Upper lobe of right lung (tissue), 1 donor: ENCODE measurements around the gene SPPL2B. TPM values are rescaled to one million over a fixed set of nuclear protein-coding genes. Genes with fewer than 3 reads are reported as not detected.

Experiments used
- ATAC-seq: fragments of 200-7000 bp; cut with Tn5 transposase; one replicate; pipeline ENCODE4 v1.9.1; 2020; ENCODE audit warnings: mild to moderate bottlenecking, moderate library complexity
- DNase-seq: peaks from one replicate; pipeline ENCODE4 v3.0.0-alpha.2; 2020
- H3K27ac ChIP-seq: fragments of 200-600 bp; one replicate; pipeline ENCODE4 v1.8.0; 2022
- H3K27me3 ChIP-seq: fragments of 200-600 bp; one replicate; pipeline ENCODE4 v1.8.0; 2022; ENCODE audit warnings: mild to moderate bottlenecking
- H3K36me3 ChIP-seq: fragments of 200-600 bp; one replicate; pipeline ENCODE4 v1.8.0; 2022
- H3K4me1 ChIP-seq: fragments of 200-600 bp; one replicate; pipeline ENCODE4 v1.8.0; 2022
- H3K4me3 ChIP-seq: fragments of 200-600 bp; one replicate; pipeline ENCODE4 v1.8.0; 2022; ENCODE audit warnings: mild to moderate bottlenecking
- H3K9me3 ChIP-seq: fragments of 200-600 bp; one replicate; pipeline ENCODE4 v1.8.0; 2022
- intact Hi-C: fragments of 100-400 bp; cut with DNase I; formaldehyde crosslinking; loops from one replicate; pipeline ENCODE4 v1.11.0; 2022
- total RNA-seq: library from RNA; stranded (reverse); fragmentation: NEBNext Ultra II Directional; extraction: Animal tissue kit (Norgen Biotek cat#: 25700); gene quantifications from one replicate; pipeline ENCODE4 v1.2.1, GENCODE V29; 2021
- TF ChIP-seq, protein P1 (sequence below): fragments of 200-600 bp; IDR thresholded peaks from one replicate; pipeline ENCODE4 v1.8.0; 2022; ENCODE audit warnings: antibody characterized with exemption
- donor health status: DM: no; HTN: yes; CAD: no; lungs with severe emphysema.

The SPPL2B gene
- total RNA-seq, 1 donor from 2014 or later, result 50.9 TPM

DNA sequence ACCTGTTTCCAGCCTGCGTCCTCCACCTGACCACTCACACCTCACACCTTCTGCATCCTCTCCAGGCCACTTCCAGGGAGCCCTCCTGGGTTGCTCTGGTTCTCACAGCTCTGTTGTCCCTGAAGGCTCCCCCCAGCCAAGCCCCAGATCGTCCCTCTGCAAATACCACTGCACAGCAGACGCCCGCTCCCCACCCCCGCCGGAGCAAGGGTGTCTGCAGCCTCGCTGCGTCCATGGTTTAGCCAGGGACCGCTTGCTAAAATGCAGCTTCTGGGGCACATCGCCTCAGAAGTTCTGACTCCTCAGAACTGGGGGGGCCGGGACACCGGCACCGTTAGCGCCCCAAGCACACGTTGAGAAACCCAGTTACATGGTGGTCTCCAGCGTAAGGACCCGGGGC lies 21.5 kb upstream of the SPPL2B start:
- intact Hi-C loops, result no loop called here
- ATAC-seq, result no peak
- no peaks in the 10 kb centered on the region for H3K9me3 ChIP-seq
- H3K4me3 ChIP-seq, result no peak overlapping the region
- peaks cover 56% of the 10 kb centered on the region for H3K27me3 ChIP-seq
- H3K27ac ChIP-seq, result no peak overlapping the region
- TF ChIP-seq, protein P1, sequence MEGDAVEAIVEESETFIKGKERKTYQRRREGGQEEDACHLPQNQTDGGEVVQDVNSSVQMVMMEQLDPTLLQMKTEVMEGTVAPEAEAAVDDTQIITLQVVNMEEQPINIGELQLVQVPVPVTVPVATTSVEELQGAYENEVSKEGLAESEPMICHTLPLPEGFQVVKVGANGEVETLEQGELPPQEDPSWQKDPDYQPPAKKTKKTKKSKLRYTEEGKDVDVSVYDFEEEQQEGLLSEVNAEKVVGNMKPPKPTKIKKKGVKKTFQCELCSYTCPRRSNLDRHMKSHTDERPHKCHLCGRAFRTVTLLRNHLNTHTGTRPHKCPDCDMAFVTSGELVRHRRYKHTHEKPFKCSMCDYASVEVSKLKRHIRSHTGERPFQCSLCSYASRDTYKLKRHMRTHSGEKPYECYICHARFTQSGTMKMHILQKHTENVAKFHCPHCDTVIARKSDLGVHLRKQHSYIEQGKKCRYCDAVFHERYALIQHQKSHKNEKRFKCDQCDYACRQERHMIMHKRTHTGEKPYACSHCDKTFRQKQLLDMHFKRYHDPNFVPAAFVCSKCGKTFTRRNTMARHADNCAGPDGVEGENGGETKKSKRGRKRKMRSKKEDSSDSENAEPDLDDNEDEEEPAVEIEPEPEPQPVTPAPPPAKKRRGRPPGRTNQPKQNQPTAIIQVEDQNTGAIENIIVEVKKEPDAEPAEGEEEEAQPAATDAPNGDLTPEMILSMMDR, result no peak
- peaks cover 8% of the 10 kb centered on the region for H3K4me1 ChIP-seq
- no peaks in the 10 kb centered on the region for H3K36me3 ChIP-seq
- no peak for DNase-seq

DNA sequence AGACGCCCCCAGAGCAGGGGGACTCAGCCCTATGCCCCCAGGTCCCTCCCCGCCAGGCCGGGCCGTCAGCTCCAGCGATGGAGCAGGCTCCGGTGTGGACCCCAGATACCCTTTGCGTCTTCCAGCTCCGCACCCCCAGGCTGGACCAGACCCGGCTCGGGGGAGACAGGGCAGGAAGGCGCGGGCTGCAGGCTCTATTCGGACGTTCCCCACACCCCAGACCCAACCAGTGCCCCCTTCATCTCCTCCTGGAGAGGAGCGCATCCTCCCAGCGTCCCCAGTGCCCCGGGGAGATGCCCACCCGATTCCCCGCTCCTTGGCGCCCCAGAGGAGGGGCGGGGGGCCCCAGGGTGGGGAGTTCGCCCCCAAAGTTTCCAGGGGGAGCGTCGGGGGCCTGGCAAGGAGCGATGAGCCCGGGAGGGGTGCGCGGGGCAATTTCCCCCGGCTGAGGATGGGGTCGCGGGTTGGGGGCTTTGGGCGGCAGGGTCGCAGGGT lies 20.9 kb upstream of the SPPL2B start:
- H3K27ac ChIP-seq, result no peak overlapping the region
- H3K9me3 ChIP-seq, result no peaks in the 10 kb centered on the region
- TF ChIP-seq, protein P1, result no peak
- no peak for DNase-seq
- intact Hi-C loops, result no loop called here
- H3K27me3 ChIP-seq, result peaks cover 56% of the 10 kb centered on the region
- ATAC-seq, result no peak
- H3K4me3 ChIP-seq, result no peak overlapping the region
- peaks cover 3% of the 10 kb centered on the region for H3K4me1 ChIP-seq
- no peaks in the 10 kb centered on the region for H3K36me3 ChIP-seq

DNA sequence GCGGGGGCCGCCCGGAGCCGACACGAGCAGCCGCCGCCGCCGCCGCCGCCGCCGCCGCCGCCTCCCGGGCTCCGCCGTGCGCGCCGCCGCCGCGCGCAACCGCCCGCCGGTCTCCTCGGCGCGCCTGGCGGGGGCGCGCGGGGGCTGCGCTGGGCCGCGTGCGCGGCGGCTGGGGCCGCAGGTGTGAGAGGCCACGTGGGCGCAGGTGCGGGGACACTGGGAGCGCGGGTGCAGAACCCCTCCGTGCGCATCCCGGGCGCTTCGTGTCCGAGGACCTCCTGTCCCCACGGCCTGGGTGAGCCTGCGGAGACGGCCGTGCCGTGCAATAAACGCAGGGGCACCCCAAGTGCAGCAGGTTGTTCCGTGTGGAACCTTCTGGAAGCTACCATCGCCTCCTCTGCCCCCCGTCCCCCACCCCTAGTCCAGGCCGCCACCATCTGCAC lies 20.3 kb upstream of the SPPL2B start, which contains the start of gene LINGO3:
TSS of gene LINGO3 (minus strand) at position 41 of the 443 bp plus-strand sequence. CDS start 16,378 bp downstream, outside the sequence.
- ATAC-seq, result no peak
- TF ChIP-seq, protein P1, result no peak
- Histone ChIP-seq H3K9me3 (no peaks in the 10 kb centered on the region), H3K4me1 (no peaks in the 10 kb centered on the region), H3K4me3 (no peak within 1 kb of the TSS), H3K27me3 (peaks cover 56% of the 10 kb centered on the region), H3K27ac (no peak within 1 kb of the TSS), H3K36me3 (no peaks in the 10 kb centered on the region)
- DNase-seq, result no peak
- intact Hi-C loops, result no loop called here

DNA sequence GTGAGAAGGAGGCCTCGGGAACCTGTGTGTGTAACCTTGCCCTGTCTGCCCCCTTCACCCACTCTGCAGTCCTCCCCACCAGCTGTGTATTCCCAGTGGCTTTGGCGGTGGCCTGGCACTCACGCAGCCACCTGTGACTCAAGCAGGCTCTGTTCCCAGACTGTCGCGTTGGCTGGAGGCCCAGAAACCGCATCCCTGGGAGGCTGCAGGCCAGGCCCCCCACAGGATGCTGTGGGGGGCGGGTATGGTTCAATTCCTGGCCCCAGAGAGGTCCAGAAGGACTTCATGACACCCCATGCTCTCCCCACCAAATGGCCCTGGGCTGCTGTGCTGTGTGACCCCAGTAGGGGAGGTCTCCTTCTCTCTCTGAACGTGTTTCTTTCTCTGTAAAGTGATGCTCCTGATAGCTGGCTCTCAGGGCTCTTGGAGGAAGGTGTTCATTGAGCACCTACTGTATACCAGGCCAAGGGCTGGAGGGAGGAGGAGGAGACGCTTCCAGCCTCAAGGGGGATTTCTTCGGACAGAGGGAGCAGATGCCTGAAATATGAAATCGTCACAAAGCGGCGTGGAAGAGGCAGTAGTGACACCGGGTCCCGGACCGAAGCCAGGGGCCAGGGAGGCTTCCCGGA lies 18.6 kb upstream of the SPPL2B start:
- peaks cover 59% of the 10 kb centered on the region for H3K27me3 ChIP-seq
- no peaks in the 10 kb centered on the region for H3K9me3 ChIP-seq
- intact Hi-C loops, result no loop called here
- H3K27ac ChIP-seq, result no peak overlapping the region
- DNase-seq (no peak), ATAC-seq (no peak)
- H3K36me3 ChIP-seq, result no peaks in the 10 kb centered on the region
- H3K4me1 ChIP-seq, result no peaks in the 10 kb centered on the region
- H3K4me3 ChIP-seq, result no peak overlapping the region
- TF ChIP-seq, protein P1, result no peak

DNA sequence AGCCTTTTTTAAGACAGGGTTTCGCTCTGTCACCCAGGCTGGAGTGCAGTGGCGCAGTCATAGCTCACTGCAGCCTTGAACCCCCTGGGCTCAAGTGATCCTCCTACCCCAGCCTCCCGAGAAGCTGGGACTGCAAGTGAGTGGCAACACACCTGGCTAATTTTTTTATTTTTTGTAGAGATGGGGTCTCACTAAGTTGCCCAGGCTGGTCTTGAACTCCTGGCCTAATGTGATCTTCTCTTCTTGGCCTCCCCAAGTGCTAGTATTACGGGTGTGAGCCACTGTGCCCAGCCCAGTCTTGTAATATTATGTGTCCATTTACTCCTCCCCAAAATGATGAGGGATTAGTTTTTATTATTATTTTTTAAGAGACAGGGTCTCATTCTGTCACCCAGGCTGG lies 17.4 kb upstream of the SPPL2B start:
- H3K27me3 ChIP-seq, result peaks cover 59% of the 10 kb centered on the region
- intact Hi-C loops, result no loop called here
- TF ChIP-seq, protein P1, result no peak

More for the DNA sequence above, 17.4 kb upstream of the SPPL2B start:
- Histone ChIP-seq H3K4me3 (no peak overlapping the region), H3K36me3 (no peaks in the 10 kb centered on the region), H3K9me3 (no peaks in the 10 kb centered on the region), H3K4me1 (no peaks in the 10 kb centered on the region), H3K27ac (no peak overlapping the region)
- DNase-seq (no peak), ATAC-seq (no peak)
